ENCODE results near the gene CHAT. TPM values are rescaled to one million over a fixed set of nuclear protein-coding genes. Genes with fewer than 3 reads are reported as not detected.

Gene CHAT
- total RNA-seq, 1 experiment from 2014 or later = not detected

- Histone ChIP-seq H3K9ac (ENCODE audit: extremely low read depth, insufficient read length, low read length) (no peak overlapping the region), H3K79me2 (ENCODE audit: insufficient read depth, low read length) (no peaks in the 10 kb centered on the region), H4K91ac (ENCODE audit: insufficient read length, low read depth, low read length) (no peak overlapping the region), H3K9me3 (ENCODE audit: control insufficient read depth, low read depth, low read length) (no peaks in the 10 kb centered on the region), H3K23ac (ENCODE audit: insufficient read length, low read depth, low read length) (no peak overlapping the region), H3K4ac (ENCODE audit: low read depth, low read length) (no peak overlapping the region), H2BK5ac (ENCODE audit: insufficient read length, low read length) (no peak overlapping the region), H3K4me2 (ENCODE audit: insufficient read depth, insufficient read length, low read length) (no peak overlapping the region), H3K23me2 (ENCODE audit: insufficient read length, low read depth, low read length, poor library complexity, severe bottlenecking) (no peaks in the 10 kb centered on the region), H2BK120ac (ENCODE audit: low read depth, low read length, poor library complexity, severe bottlenecking) (no peak overlapping the region), H3K79me1 (ENCODE audit: insufficient read depth, low read depth, low read length, poor library complexity, severe bottlenecking) (no peaks in the 10 kb centered on the region), H3K4me1 (ENCODE audit: insufficient read depth, low read length) (no peaks in the 10 kb centered on the region), H3K18ac (ENCODE audit: insufficient read length, low read depth, low read length) (no peak overlapping the region), H2BK15ac (ENCODE audit: low read depth, low read length) (no peak overlapping the region), H3K27me3 (ENCODE audit: insufficient read depth, low read length) (no peaks in the 10 kb centered on the region; the same call in 1 of the 2 replicates), H2BK20ac (ENCODE audit: low read depth, low read length, poor library complexity, severe bottlenecking) (no peak overlapping the region), H2AFZ (ENCODE audit: low read length) (no peak overlapping the region), H4K20me1 (ENCODE audit: control insufficient read depth, insufficient read depth, insufficient read length) (no peaks in the 10 kb centered on the region), H3K56ac (ENCODE audit: insufficient read length, low read depth, low read length) (no peak overlapping the region), H4K8ac (replicated peaks; ENCODE audit: insufficient read length, low read depth, low read length) (no peak overlapping the region), H2AK5ac (ENCODE audit: insufficient read length, low read length) (no peak overlapping the region), H3K27ac (ENCODE audit: insufficient read length, low read depth, low read length) (no peak overlapping the region), H3K14ac (ENCODE audit: insufficient read depth, low read length) (no peak overlapping the region; the same call in 1 of the 2 replicates), H3T11ph (ENCODE audit: low read length) (no peak overlapping the region), H4K5ac (ENCODE audit: insufficient read length, low read depth, low read length) (no peak overlapping the region), H2BK12ac (ENCODE audit: insufficient read length, low read depth, low read length) (no peak overlapping the region)
- no peak for DNase-seq
- no peak for TF ChIP-seq CTCF (conservative IDR thresholded peaks at IDR 0.05)
- Mint-ChIP-seq H3K27me3 (ENCODE audit: low read depth) (peaks cover 47% of the 10 kb centered on the region), H3K9me3 (no peaks in the 10 kb centered on the region), H3K27ac (no peak overlapping the region; a peak in 1 of 7 replicates), H3K36me3 (ENCODE audit: insufficient read depth in 1 of 3, low read depth in 3 of 3) (no peaks in the 10 kb centered on the region), H3K4me1 (peaks cover 0 to 9% of the 10 kb centered on the region in 2 experiments), H3K4me3 (no peak overlapping the region)
- WGBS (ENCODE audit: extremely low coverage, insufficient read length, low lambda C conversion rate) = no CpG with 5 or more reads among the region's 7 CpGs
Measured at GRCh38 chr10:49644035-49644646, 30.3 kb downstream of the CHAT start.
